HCT116 (cell line): Measurements from ENCODE around the gene AFAP1L2. TPM values are rescaled to one million over a fixed set of nuclear protein-coding genes. Genes with fewer than 3 reads are reported as not detected.

Experiments used
- ATAC-seq: fragments of 200-7000 bp; cut with Tn5 transposase; 2 replicates; pipeline ENCODE4 v1.9.1; 2020; ENCODE audit warnings: mild to moderate bottlenecking, moderate library complexity
- BruUV-seq: library from RNA; stranded (reverse); fragments of 400-500 nt; replicated peaks from 2 replicates; lab custom pipeline; 2021; lab: Mats Ljungman, UMichigan
- CTCF ChIA-PET: fragments of 300-600 bp; sonication (Branson Sonifier 250); formaldehyde crosslinking; loops from one replicate; lab custom pipeline; 2021; ENCODE audit warnings: antibody characterized with exemption; lab: Charles Lee
- POLR2A ChIA-PET: fragments of 300-600, 350-600 bp; sonication (Branson Sonifier 250); formaldehyde crosslinking; loops from one replicate; lab custom pipeline; 2021; ENCODE audit warnings: antibody characterized with exemption; lab: Charles Lee
- RAD21 ChIA-PET, 2 experiments: fragments of 300-600 bp; sonication (Branson Sonifier 250); formaldehyde crosslinking; loops; one replicate each; lab custom pipeline; 2023; ENCODE audit warnings: low total read pairs in 2 of 2; ENCODE audit not compliant: uncharacterized antibody in 2 of 2, unreplicated experiment in 2 of 2, low non-redundant PET in 1 of 2; lab: Charles Lee
- DNase-seq: peaks from one replicate; pipeline ENCODE4 v3.0.0-alpha.2; 2010; ENCODE audit warnings: low read depth, low spot score
- H2AFZ ChIP-seq: fragments of 200-600 bp; shearing (Covaris generic), sonication (generic); 2 replicates; pipeline ENCODE4 v1.6.1; 2017; ENCODE audit warnings: low read depth, mixed run types, mixed read lengths, antibody characterized with exemption, low read length; ENCODE audit not compliant: poor library complexity, severe bottlenecking
- H3K27ac ChIP-seq: 2 replicates; pipeline ENCODE4 v1.5.1; 2012; ENCODE audit warnings: low read depth, low read length
- H3K27me3 ChIP-seq: fragments of 200-600 bp; sonication (generic); 2 replicates; pipeline ENCODE4 v1.6.1; 2016; ENCODE audit warnings: mixed run types, low read length, mixed read lengths; ENCODE audit not compliant: insufficient read depth
- H3K36me3 ChIP-seq, 2 experiments: fragments of 200-500 bp in 1 of 2; fragments of 200-600 bp in 1 of 2; sonication (Bioruptor generic) in 1 of 2; sonication (generic) in 1 of 2; 2 replicates each; pipeline versions ENCODE4 v1.5.1 to v1.6.1; 2014 to 2016; ENCODE audit warnings: low read length in 2 of 2, inconsistent platforms in 1 of 2, mixed read lengths in 1 of 2, mixed run types in 1 of 2; ENCODE audit not compliant: insufficient read depth in 2 of 2, control insufficient read depth in 1 of 2
- H3K4me1 ChIP-seq, 2 experiments: fragments of 200-600 bp in 1 of 2; sonication (generic) in 1 of 2; 2 replicates each; pipeline versions ENCODE4 v1.5.1 to v1.6.1; 2012 to 2017; ENCODE audit warnings: low read length in 2 of 2, inconsistent platforms in 1 of 2, mild to moderate bottlenecking in 1 of 2, mixed read lengths in 1 of 2, mixed run types in 1 of 2, moderate library complexity in 1 of 2; ENCODE audit not compliant: insufficient read depth in 2 of 2, control insufficient read depth in 1 of 2
- H3K4me2 ChIP-seq: fragments of 200-600 bp; sonication (generic); 2 replicates; pipeline ENCODE4 v1.6.1; 2017; ENCODE audit warnings: mixed run types, low read length, mixed read lengths
- H3K4me3 ChIP-seq, 2 experiments: fragments of 200-600 bp in 1 of 2; sonication (generic) in 1 of 2; replicated peaks in 1 of 2; 2 replicates each; pipeline ENCODE4 v1.5.1; 2011 to 2016; ENCODE audit warnings: low read length in 2 of 2, control low read depth in 1 of 2, low read depth in 1 of 2, mild to moderate bottlenecking in 1 of 2, mixed read lengths in 1 of 2, mixed run types in 1 of 2
- H3K79me2 ChIP-seq: fragments of 200-600 bp; sonication (generic); 2 replicates; pipeline ENCODE4 v1.6.1; 2017; ENCODE audit warnings: mild to moderate bottlenecking, mixed run types, low read length, moderate library complexity, mixed read lengths; ENCODE audit not compliant: insufficient read depth
- H3K9ac ChIP-seq: fragments of 200-600 bp; sonication (generic); 2 replicates; pipeline ENCODE4 v1.6.1; 2016; ENCODE audit warnings: low read length, mixed read lengths
- H3K9me2 ChIP-seq: fragments of 200-600 bp; sonication (generic), shearing (Covaris generic); 2 replicates; pipeline ENCODE4 v1.6.1; 2017; ENCODE audit warnings: mixed run types, mild to moderate bottlenecking, moderate library complexity; ENCODE audit not compliant: insufficient read depth
- H3K9me3 ChIP-seq, 2 experiments: fragments of 200-500 bp in 1 of 2; fragments of 200-600 bp in 1 of 2; sonication (Bioruptor generic) in 1 of 2; sonication (generic) in 1 of 2; 2 replicates each; pipeline ENCODE4 v1.6.1; 2014 to 2017; ENCODE audit warnings: low read length in 2 of 2, mixed read lengths in 2 of 2, inconsistent platforms in 1 of 2, low read depth in 1 of 2, mild to moderate bottlenecking in 1 of 2, mixed run types in 1 of 2, moderate library complexity in 1 of 2; ENCODE audit not compliant: control insufficient read depth in 1 of 2, insufficient read depth in 1 of 2
- H4K20me1 ChIP-seq: fragments of 200-600 bp; sonication (generic), shearing (Covaris generic); 2 replicates; pipeline ENCODE4 v1.6.1; 2017; ENCODE audit warnings: mixed run types, mild to moderate bottlenecking, moderate library complexity; ENCODE audit not compliant: insufficient read depth
- CBX3 ChIP-seq: IDR thresholded peaks from 2 replicates; pipeline ENCODE4 v1.6.1; 2012; ENCODE audit warnings: low read depth
- CEBPB ChIP-seq: IDR thresholded peaks from 2 replicates; pipeline ENCODE4 v1.6.1; 2012; ENCODE audit warnings: low read depth
- EGR1 ChIP-seq: IDR thresholded peaks from 2 replicates; pipeline ENCODE4 v1.6.1; 2012; ENCODE audit warnings: low read depth
- EZH2 ChIP-seq: fragments of 200-600 bp; sonication (generic); IDR thresholded peaks from 2 replicates; pipeline ENCODE4 v1.6.1; 2017; ENCODE audit warnings: antibody characterized with exemption, mixed run types
- FOSL1 ChIP-seq: IDR thresholded peaks from 2 replicates; pipeline ENCODE4 v1.6.1; 2012; ENCODE audit warnings: low read depth
- JUND ChIP-seq: IDR thresholded peaks from 2 replicates; pipeline ENCODE4 v1.6.1; 2012
- POLR2AphosphoS5 ChIP-seq: IDR thresholded peaks from 2 replicates; pipeline ENCODE4 v1.6.1; 2011; ENCODE audit warnings: mild to moderate bottlenecking, low read depth, low read length, moderate library complexity
- RAD21 ChIP-seq: IDR thresholded peaks from 2 replicates; pipeline ENCODE4 v1.6.1; 2012; ENCODE audit warnings: low read depth, mild to moderate bottlenecking
- SIN3A ChIP-seq: IDR thresholded peaks from 2 replicates; pipeline ENCODE4 v1.6.1; 2012; ENCODE audit warnings: low read depth
- SP1 ChIP-seq: IDR thresholded peaks from 2 replicates; pipeline ENCODE4 v1.6.1; 2012; ENCODE audit warnings: low read depth
- SRF ChIP-seq: IDR thresholded peaks from 2 replicates; pipeline ENCODE4 v1.6.1; 2012; ENCODE audit warnings: low read depth
- YY1 ChIP-seq: IDR thresholded peaks from 2 replicates; pipeline ENCODE4 v1.6.1; 2011; ENCODE audit warnings: low read length, low read depth, moderate library complexity, mild to moderate bottlenecking; ENCODE audit not compliant: insufficient replicate concordance; ENCODE audit errors: extremely low read depth
- intact Hi-C: fragments of 100-400 bp; cut with micrococcal nuclease; formaldehyde crosslinking; loops from 2 replicates; pipeline ENCODE4 v1.10.0; 2022
- total RNA-seq: library from RNA; stranded (reverse); gene quantifications from one replicate; pipeline ENCODE4 v1.2.1, GENCODE V29; 2021; ENCODE audit not compliant: unreplicated experiment
- TF ChIP-seq, protein P1 (sequence below): IDR thresholded peaks from 2 replicates; pipeline ENCODE4 v1.6.1; 2012
- TF ChIP-seq, protein P2 (sequence below): IDR thresholded peaks from 2 replicates; pipeline ENCODE4 v1.6.1; 2011; ENCODE audit warnings: mild to moderate bottlenecking, low read length, moderate library complexity; ENCODE audit not compliant: insufficient replicate concordance; ENCODE audit errors: extremely low read depth
- TF ChIP-seq, protein P3 (sequence below): IDR thresholded peaks from 2 replicates; pipeline ENCODE4 v1.6.1; 2012; ENCODE audit warnings: low read depth
- TF ChIP-seq, protein P4 (sequence below): IDR thresholded peaks from 2 replicates; pipeline ENCODE4 v1.6.1; 2012

The AFAP1L2 gene
- total RNA-seq, 1 experiment from 2014 or later = 0.93 TPM

DNA sequence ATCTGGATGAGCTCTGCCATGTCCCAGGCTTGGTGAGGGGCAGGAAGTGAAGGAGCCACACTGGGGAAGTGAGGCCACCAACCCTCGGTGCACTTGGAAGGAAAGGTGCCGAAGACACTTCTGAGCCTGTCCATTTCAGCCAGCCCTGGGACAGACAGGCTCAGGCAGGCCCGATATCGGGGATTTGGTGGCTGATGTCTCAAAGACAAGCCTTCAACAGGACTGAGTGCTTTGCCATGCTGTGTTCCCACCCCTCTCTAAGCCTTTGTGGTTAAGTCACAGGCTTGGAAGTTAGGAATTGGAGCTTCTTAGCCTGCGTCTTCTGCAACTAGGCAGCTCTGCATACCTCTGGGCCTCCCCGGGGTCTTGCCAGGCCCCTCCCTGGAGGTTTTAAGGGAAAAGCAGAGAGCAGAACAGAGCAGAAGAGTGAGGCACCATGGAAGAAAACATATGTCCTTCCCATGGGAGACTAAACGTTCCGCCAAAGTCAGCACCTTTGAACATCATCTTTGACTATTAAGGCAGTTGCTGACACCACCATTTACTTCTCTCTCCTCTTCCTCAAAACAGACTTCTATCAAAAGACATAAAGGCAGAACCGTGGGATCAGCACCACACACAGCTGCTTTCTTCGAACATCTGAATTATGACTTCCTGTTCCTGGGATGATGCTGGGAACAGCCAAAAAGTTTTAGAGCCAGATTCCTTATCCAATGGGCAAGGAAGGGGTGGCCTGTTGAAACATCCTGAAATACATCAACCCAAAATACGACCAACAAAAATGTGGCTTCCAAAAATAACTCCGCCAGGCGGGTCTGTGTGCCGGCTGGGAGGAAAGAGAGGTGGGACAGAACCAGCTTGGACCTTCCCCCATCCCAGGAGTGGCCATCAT, 71.8 kb downstream of the AFAP1L2 start:
- H3K4me2 ChIP-seq = no peak overlapping the region
- H3K36me3 ChIP-seq = no peaks in the 10 kb centered on the region
- no peaks in the 10 kb centered on the region for H3K9me3 ChIP-seq
- no peaks in the 10 kb centered on the region for H4K20me1 ChIP-seq
- no peak for DNase-seq
- no peaks in the 10 kb centered on the region for H3K79me2 ChIP-seq
- no peaks in the 10 kb centered on the region for H3K4me1 ChIP-seq
- CTCF ChIA-PET = interaction anchor here (1.2 kb wide), 1 partner anchor 28 kb away, joined by 3 read pairs; no protein-coding TSS in a partner anchor
- POLR2A ChIA-PET = no interaction called here
- no peak overlapping the region for H3K9ac ChIP-seq
- TF ChIP-seq SRF (no peak), EGR1 (no peak), POLR2AphosphoS5 (no peak), CEBPB (no peak), EZH2 (no peak), SP1 (no peak), CBX3 (no peak), FOSL1 (no peak), RAD21 (no peak), JUND (no peak), YY1 (no peak), SIN3A (no peak)
- TF ChIP-seq, protein P1, sequence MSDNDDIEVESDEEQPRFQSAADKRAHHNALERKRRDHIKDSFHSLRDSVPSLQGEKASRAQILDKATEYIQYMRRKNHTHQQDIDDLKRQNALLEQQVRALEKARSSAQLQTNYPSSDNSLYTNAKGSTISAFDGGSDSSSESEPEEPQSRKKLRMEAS = no peak
- TF ChIP-seq, protein P2, sequence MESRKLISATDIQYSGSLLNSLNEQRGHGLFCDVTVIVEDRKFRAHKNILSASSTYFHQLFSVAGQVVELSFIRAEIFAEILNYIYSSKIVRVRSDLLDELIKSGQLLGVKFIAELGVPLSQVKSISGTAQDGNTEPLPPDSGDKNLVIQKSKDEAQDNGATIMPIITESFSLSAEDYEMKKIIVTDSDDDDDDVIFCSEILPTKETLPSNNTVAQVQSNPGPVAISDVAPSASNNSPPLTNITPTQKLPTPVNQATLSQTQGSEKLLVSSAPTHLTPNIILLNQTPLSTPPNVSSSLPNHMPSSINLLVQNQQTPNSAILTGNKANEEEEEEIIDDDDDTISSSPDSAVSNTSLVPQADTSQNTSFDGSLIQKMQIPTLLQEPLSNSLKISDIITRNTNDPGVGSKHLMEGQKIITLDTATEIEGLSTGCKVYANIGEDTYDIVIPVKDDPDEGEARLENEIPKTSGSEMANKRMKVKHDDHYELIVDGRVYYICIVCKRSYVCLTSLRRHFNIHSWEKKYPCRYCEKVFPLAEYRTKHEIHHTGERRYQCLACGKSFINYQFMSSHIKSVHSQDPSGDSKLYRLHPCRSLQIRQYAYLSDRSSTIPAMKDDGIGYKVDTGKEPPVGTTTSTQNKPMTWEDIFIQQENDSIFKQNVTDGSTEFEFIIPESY = no peak
- TF ChIP-seq, protein P3, sequence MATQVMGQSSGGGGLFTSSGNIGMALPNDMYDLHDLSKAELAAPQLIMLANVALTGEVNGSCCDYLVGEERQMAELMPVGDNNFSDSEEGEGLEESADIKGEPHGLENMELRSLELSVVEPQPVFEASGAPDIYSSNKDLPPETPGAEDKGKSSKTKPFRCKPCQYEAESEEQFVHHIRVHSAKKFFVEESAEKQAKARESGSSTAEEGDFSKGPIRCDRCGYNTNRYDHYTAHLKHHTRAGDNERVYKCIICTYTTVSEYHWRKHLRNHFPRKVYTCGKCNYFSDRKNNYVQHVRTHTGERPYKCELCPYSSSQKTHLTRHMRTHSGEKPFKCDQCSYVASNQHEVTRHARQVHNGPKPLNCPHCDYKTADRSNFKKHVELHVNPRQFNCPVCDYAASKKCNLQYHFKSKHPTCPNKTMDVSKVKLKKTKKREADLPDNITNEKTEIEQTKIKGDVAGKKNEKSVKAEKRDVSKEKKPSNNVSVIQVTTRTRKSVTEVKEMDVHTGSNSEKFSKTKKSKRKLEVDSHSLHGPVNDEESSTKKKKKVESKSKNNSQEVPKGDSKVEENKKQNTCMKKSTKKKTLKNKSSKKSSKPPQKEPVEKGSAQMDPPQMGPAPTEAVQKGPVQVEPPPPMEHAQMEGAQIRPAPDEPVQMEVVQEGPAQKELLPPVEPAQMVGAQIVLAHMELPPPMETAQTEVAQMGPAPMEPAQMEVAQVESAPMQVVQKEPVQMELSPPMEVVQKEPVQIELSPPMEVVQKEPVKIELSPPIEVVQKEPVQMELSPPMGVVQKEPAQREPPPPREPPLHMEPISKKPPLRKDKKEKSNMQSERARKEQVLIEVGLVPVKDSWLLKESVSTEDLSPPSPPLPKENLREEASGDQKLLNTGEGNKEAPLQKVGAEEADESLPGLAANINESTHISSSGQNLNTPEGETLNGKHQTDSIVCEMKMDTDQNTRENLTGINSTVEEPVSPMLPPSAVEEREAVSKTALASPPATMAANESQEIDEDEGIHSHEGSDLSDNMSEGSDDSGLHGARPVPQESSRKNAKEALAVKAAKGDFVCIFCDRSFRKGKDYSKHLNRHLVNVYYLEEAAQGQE = no peak
- TF ChIP-seq, protein P4, sequence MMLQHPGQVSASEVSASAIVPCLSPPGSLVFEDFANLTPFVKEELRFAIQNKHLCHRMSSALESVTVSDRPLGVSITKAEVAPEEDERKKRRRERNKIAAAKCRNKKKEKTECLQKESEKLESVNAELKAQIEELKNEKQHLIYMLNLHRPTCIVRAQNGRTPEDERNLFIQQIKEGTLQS = no peak
- no peaks in the 10 kb centered on the region for H3K9me2 ChIP-seq
- intact Hi-C loops = no loop called here
- H3K27me3 ChIP-seq = peaks cover 67% of the 10 kb centered on the region
- no peak overlapping the region for H3K4me3 ChIP-seq
- RAD21 ChIA-PET = no interaction called here
- H3K27ac ChIP-seq = no peak overlapping the region
- no peak for ATAC-seq
- no peak overlapping the region for H2AFZ ChIP-seq
- BruUV-seq = no TSS peak
